Skin of body (tissue), 2 donors: ENCODE data around the gene CDC27. TPM values are rescaled to one million over a fixed set of nuclear protein-coding genes. Genes with fewer than 3 reads are reported as not detected.
A peak's percentile ranks its signal among the peaks of the same experiment; 100 is the strongest.
"Not testable (repeated sequence)": the region's sequence is repeated elsewhere in the genome, so short reads cannot be mapped to it uniquely, and the experiment has no call there.

Experiments used
- DNase-seq: peaks from one replicate; lab custom pipeline; 2025; lab: John Stamatoyannopoulos, UW
- total RNA-seq: library from RNA; depleted of rRNA; stranded (reverse); fragments of >200 nt; gene quantifications from one replicate; pipeline ENCODE4 v1.2.3, GENCODE V29; 2014

CDC27 gene
- total RNA-seq, 1 donor from 2014 or later, result 71.5 TPM

DNA sequence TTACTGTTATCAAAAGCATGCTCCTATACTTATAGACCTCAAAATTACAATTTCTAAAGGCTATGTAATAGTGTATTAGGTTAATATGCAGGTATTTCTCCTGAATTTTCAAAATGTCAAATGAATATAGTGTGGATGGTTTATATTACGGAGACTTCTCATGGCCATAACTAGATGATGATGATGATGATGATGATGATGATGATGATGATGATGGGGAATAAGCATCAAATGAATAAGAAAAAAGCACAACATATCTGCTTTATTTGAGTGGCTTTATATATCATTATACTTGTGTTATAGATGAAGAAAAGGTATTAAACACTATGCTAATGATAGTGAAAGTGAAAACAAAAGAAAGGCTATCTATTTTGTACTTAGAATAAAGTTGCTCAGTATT lies 53.9 kb downstream of the CDC27 start:
- DNase-seq, result no peak

DNA sequence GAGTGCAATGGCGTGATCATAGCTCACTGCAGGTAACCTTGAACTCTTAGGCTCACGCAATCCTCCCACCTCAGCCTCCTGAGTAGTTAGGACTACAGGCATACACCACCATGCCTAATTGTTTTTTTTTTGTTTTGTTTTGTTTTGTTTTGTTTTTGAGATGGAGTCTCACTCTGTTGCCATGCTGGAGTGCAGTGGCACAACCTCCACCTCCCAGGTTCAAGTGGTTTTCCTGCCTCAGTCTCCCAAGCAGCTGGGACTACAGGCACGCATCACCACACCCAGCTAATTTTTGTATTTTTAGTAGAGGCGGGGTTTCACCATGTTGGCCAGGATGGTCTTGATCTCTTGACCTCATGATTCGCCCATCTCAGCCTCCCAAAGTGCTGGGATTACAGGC lies 54.7 kb downstream of the CDC27 start:
- DNase-seq, result not testable (repeated sequence)

DNA sequence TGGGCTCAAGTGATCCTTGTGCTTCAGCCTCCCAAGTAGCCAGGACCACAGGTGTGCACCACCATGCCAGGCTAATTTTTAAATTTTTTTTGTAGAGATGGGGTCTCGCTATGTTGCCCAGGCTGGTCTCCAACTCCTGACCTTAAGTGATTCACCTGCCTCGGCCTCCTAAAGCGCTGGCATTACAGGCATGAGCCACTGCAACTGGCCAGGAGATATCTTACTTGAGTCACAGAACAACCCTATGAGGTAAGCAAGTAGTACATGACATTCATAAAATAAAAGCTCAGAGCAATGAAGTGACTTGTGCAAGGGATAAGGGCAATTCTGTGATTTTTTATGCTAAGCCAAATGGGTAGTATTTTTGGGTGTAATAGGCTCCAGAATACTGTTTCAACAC lies 57.3 kb downstream of the CDC27 start:
- no peak for DNase-seq

- not testable (repeated sequence) for DNase-seq
Measured at GRCh38 chr17:47126835-47127234, 62.3 kb downstream of the CDC27 start.

DNA sequence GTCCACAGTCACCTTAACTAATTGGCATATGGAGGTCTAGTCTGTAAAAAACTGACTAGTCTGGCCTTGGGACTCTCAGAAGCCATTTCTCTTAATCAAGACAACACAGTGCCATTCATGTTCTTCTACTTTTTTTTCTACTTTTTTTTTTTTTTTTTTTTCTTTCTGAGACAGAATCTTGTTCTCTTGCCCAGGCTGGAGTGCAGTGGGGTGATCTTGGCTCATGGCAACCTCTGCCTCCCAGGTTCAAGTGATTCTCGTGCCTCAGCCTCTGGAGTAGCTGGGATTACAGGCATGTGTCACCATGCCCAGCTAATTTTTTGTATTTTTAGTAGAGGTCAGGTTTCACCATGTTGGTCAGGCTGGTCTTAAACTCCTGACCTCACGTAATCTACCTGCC lies 65.8 kb downstream of the CDC27 start:
- not testable (repeated sequence) for DNase-seq

DNA sequence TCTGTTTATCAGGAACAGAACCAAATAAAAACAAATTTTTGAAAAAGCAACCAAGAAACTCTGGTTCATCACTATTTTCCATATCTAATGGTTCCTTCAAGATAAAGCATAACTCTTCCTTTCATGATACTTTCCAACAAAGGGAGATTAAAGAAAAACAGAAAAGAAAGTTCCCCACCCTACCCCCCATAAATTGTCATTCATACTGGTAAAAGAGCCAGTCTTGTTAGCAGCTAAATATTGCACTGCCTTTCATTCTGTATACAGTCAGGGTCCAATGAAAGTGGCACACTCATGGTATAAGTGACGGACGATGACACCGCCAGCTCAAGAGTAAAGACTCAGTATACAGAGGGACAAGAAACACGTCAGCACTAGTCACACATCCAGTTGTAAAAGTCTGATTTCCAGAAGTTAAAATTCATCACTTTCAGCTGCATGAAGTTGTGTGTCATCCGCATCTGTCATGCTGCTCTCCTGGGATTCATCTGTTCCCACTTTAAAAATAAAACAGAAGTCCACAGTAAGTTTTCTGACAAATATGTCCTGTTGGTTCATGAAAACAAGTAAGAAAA lies 68.5 kb downstream of the CDC27 start:
- no peak for DNase-seq

- no peak for DNase-seq
Measured at GRCh38 chr17:47119746-47120520, 69.2 kb downstream of the CDC27 start.

DNA sequence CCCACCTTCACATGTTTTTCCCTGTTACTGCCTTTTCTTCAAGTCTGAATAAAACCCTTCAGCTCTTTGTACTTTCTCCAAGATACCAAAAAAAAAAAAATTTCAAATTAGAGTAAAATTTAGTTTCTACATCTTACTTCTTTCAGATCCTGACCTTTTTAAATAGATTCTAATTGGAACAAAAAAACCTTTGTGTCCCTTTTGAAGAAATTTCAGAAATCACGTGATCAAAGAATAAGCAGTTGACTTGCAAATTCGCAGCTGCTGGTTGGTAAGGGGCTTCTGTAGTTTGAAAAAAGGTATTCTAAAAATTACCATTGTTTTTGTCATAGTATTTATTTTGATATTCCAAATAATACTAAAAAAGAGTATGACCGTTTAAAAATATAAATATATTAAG lies 71.7 kb downstream of the CDC27 start:
- no peak for DNase-seq

DNA sequence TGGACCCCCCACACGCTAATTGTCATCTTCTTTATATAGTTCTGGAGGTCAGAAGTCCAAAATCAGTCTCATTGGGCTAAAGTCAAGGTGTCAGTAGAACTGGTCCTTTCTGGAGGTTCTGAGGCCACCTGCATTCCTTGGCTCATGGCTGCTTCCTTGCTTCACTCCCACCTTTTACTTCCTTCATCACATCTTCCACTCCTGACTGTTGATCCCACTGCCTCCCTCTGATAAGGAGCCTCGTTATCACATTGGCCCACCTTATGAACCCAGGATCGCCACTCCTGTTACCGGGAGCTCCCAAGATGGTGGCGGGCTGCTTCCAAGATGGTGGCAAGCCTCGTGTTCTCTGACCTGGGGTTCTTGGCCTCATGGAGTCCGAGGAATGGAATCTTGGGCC lies 83.0 kb downstream of the CDC27 start:
- no peak for DNase-seq

- not testable (repeated sequence) for DNase-seq
Measured at GRCh38 chr17:47105246-47105645, 83.8 kb downstream of the CDC27 start.

DNA sequence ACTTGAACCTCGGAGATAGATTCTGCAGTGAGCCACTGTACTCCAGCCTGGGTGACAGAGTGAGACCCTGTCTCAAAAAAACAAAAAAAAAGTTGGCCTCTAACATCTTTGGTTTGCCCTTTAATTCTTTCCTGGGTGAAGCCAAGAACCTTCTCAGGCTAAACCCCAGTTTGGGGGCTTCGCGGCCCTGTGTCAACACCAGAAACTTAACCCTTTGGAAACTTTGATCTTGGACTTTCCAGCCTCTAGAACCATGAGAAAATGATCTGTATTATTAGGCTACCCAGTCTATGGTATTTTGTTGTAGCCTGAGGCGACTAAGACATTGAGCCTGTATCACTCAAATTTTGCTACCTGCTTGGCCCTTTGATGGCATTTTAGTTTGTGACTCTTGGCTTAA lies 86.2 kb downstream of the CDC27 start:
- no peak for DNase-seq

DNA sequence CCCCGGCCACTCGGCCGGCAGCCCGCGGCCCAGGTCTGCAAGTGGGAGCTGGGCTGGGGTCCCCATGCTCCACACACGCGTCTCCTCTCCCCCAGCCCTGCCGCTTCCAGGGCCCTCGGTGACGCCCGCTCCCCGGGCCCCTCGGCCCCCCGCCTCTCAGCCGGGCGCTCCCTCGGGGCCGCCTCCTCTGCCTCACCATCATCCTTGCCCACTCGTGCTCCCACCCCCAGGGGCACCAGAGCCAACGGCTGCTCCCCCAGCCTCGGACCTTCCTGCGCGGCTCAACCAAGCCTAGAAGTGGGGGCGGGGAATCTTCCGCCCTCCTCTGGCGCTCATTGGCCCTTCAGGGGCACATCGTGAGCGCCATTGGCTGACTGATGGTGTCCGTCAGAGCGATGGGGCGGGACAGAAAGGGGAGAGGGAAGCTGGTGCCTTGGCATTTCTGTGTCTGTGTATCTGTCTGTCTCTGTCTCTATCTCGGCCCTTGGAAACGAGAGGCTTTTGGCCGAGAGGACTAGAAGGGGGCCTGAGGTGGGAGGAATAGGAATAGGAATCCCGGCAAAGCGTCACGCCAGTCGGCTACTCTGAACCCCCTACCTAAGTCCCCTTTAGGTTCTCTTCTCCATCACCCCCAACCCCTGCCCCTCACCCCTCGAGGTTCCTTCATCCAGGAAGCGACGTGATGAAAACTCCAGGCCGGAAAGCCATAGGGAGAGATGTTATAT lies 88.9 kb downstream of the CDC27 start:
- DNase-seq, result peak; percentile 78

DNA sequence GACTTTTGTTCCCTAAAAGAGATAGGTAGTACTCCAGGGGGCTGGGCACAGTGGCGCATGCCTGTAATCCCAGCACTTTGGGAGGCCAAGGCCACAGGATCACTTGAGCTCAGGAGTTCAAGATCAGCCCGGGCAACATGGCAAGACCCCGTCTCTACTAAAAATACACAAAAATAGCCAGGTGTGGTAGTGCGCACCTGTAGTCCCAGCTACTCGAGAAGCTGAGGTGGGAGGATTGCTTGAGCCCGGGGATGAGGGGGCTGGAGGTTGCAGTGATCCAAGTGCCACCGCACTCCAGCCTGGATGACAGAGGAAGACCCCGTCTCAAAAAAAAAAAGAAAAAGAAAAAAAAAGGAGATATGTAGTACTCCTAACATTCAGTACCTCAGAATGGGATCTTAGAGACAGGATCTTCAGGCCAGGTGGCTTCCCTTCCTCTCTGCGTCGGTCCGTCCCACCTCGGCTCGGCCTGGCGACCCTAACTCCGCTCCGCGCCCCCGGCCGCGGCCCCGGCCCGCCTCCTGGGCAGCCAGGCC lies 89.6 kb downstream of the CDC27 start:
- DNase-seq, result no peak

GRCh38 chr17:47096343-47096742 lies 92.8 kb downstream of the CDC27 start:
- DNase-seq, result no peak

- DNase-seq, result no peak
Measured at GRCh38 chr17:47095268-47095667, 93.8 kb downstream of the CDC27 start.

- DNase-seq, result no peak
Measured at GRCh38 chr17:47087093-47087492, 102.0 kb downstream of the CDC27 start.

GRCh38 chr17:47085736-47086135 lies 103.4 kb downstream of the CDC27 start:
- no peak for DNase-seq

DNA sequence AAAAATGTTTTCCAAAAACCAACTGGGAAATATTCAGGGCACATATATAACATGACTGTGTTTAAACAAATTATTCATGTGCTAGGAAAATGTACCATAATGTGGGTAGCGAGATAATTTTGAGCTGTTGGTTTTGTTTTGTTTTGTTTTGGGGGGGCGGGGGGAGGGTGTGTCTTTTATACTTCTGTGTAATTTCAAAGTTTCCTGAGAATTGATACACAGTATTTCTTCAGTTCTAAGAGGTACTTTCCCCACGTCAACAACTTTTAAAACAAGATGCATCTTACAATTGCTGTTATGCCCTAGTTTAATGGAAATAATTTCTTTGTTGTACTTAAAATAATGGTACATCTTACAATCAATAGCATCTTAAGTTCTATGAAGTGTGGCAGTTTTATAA lies 110.3 kb downstream of the CDC27 start:
- DNase-seq, result no peak

GRCh38 chr17:47077576-47077975 lies 111.5 kb downstream of the CDC27 start:
- no peak for DNase-seq

GRCh38 chr17:47076171-47076570 lies 112.9 kb downstream of the CDC27 start:
- DNase-seq, result no peak

DNA sequence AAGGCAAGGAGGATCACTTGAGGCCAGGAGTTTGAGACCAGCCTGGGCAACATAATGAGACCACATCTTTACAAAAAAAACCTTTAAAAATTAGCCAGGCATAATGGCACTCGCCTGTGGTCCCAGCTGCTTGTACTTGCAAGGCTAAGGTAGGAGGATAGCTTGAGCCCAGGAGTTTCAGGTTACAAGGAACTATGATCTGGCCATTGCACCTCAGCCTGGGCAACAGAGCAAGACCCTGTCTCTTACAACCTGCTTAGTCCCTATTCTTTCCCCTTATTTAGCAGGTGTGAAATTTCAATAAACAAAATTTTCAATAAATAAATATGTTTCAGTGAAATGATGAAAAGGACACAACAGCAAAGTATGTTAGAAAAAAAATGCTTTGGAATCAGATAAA lies 114.7 kb downstream of the CDC27 start:
- not testable (repeated sequence) for DNase-seq

GRCh38 chr17:47073629-47074028 lies 115.5 kb downstream of the CDC27 start:
- not testable (repeated sequence) for DNase-seq
